ENCODE results near the gene MGAT4D.
"Not testable (repeated sequence)": the region's sequence is repeated elsewhere in the genome, so short reads cannot be mapped to it uniquely, and the experiment has no call there.

The MGAT4D gene

GRCh38 chr4:140439644-140440142 is 58.4 kb downstream of the MGAT4D start:
- Histone ChIP-seq H3K9ac (ENCODE audit: low read length) (no peak overlapping the region), H3K9me3 (ENCODE audit: control insufficient read depth, insufficient read depth, low read depth, low read length) (peaks cover 4% of the 10 kb centered on the region; the same call in 1 of the 2 replicates), H3K27me3 (ENCODE audit: control insufficient read depth, insufficient read depth, low read length) (no peaks in the 10 kb centered on the region), H3K4me3 (ENCODE audit: low read depth, low read length) (no peak overlapping the region), H3K27ac (ENCODE audit: low read depth, low read length) (no peak overlapping the region), H3K36me3 (ENCODE audit: control insufficient read depth, insufficient read depth, low read length) (no peaks in the 10 kb centered on the region), H3K4me1 (ENCODE audit: control insufficient read depth, insufficient read depth, low read length) (no peaks in the 10 kb centered on the region)

- H3K9ac ChIP-seq (ENCODE audit: low read length) = no peak overlapping the region
- H3K27me3 ChIP-seq (ENCODE audit: control insufficient read depth, insufficient read depth, low read length) = peaks cover 15% of the 10 kb centered on the region
- H3K9me3 ChIP-seq (ENCODE audit: control insufficient read depth, insufficient read depth, low read depth, low read length) = no peaks in the 10 kb centered on the region
- H3K27ac ChIP-seq (ENCODE audit: low read depth, low read length) = no peak overlapping the region
- peak overlapping the region; percentile 78 for H3K4me3 ChIP-seq (ENCODE audit: low read depth, low read length)
- peaks cover 7% of the 10 kb centered on the region for H3K4me1 ChIP-seq (ENCODE audit: control insufficient read depth, insufficient read depth, low read length)
- no peaks in the 10 kb centered on the region for H3K36me3 ChIP-seq (ENCODE audit: control insufficient read depth, insufficient read depth, low read length)
These were observed 70.1 kb downstream of the MGAT4D start for GRCh38 chr4:140427919-140428471.

- Histone ChIP-seq H3K9ac (ENCODE audit: low read length) (peak within 1 kb of the TSS; percentile 66), H3K27ac (ENCODE audit: low read depth, low read length) (no peak within 1 kb of the TSS), H3K36me3 (ENCODE audit: control insufficient read depth, insufficient read depth, low read length) (no peaks in the 10 kb centered on the region), H3K4me3 (ENCODE audit: low read depth, low read length) (peak within 1 kb of the TSS; percentile 78), H3K9me3 (ENCODE audit: control insufficient read depth, insufficient read depth, low read depth, low read length) (no peaks in the 10 kb centered on the region), H3K4me1 (ENCODE audit: control insufficient read depth, insufficient read depth, low read length) (peaks cover 7% of the 10 kb centered on the region), H3K27me3 (ENCODE audit: control insufficient read depth, insufficient read depth, low read length) (peaks cover 15% of the 10 kb centered on the region)
These were observed 70.8 kb downstream of the MGAT4D start, which contains the start of gene CLGN for GRCh38 chr4:140427106-140427918. CLGN (minus strand) TSS chr4:140427648; CDS start chr4:140413078, 14,570 bp downstream.

- Histone ChIP-seq H3K27ac (ENCODE audit: low read depth, low read length) (no peak overlapping the region), H3K9me3 (ENCODE audit: control insufficient read depth, insufficient read depth, low read depth, low read length) (no peaks in the 10 kb centered on the region), H3K9ac (ENCODE audit: low read length) (peak overlapping the region; percentile 66), H3K4me3 (ENCODE audit: low read depth, low read length) (peak overlapping the region; percentile 78), H3K36me3 (ENCODE audit: control insufficient read depth, insufficient read depth, low read length) (no peaks in the 10 kb centered on the region), H3K27me3 (ENCODE audit: control insufficient read depth, insufficient read depth, low read length) (peaks cover 15% of the 10 kb centered on the region), H3K4me1 (ENCODE audit: control insufficient read depth, insufficient read depth, low read length) (peaks cover 7% of the 10 kb centered on the region)
These were observed 71.4 kb downstream of the MGAT4D start for GRCh38 chr4:140426610-140427105.

- Histone ChIP-seq H3K36me3 (ENCODE audit: control insufficient read depth, insufficient read depth, low read length) (no peaks in the 10 kb centered on the region), H3K4me1 (ENCODE audit: control insufficient read depth, insufficient read depth, low read length) (peaks cover 7% of the 10 kb centered on the region), H3K4me3 (ENCODE audit: low read depth, low read length) (no peak overlapping the region), H3K27me3 (ENCODE audit: control insufficient read depth, insufficient read depth, low read length) (peaks cover 14% of the 10 kb centered on the region), H3K9me3 (ENCODE audit: control insufficient read depth, insufficient read depth, low read depth, low read length) (no peaks in the 10 kb centered on the region), H3K9ac (ENCODE audit: low read length) (no peak overlapping the region), H3K27ac (ENCODE audit: low read depth, low read length) (no peak overlapping the region)
These were observed 75.0 kb downstream of the MGAT4D start for GRCh38 chr4:140423106-140423505.

GRCh38 chr4:140413130-140413969 is 84.7 kb downstream of the MGAT4D start:
- not testable (repeated sequence) for H3K27ac ChIP-seq (ENCODE audit: low read depth, low read length); H3K36me3 ChIP-seq (ENCODE audit: control insufficient read depth, insufficient read depth, low read length); H3K9me3 ChIP-seq (ENCODE audit: control insufficient read depth, insufficient read depth, low read depth, low read length); H3K9ac ChIP-seq (ENCODE audit: low read length); H3K4me1 ChIP-seq (ENCODE audit: control insufficient read depth, insufficient read depth, low read length); H3K27me3 ChIP-seq (ENCODE audit: control insufficient read depth, insufficient read depth, low read length); H3K4me3 ChIP-seq (ENCODE audit: low read depth, low read length)

- Histone ChIP-seq H3K36me3 (ENCODE audit: control insufficient read depth, insufficient read depth, low read length) (no peaks in the 10 kb centered on the region), H3K9ac (ENCODE audit: low read length) (no peak overlapping the region), H3K4me1 (ENCODE audit: control insufficient read depth, insufficient read depth, low read length) (no peaks in the 10 kb centered on the region), H3K27ac (ENCODE audit: low read depth, low read length) (no peak overlapping the region), H3K4me3 (ENCODE audit: low read depth, low read length) (no peak overlapping the region), H3K9me3 (ENCODE audit: control insufficient read depth, insufficient read depth, low read depth, low read length) (no peaks in the 10 kb centered on the region), H3K27me3 (ENCODE audit: control insufficient read depth, insufficient read depth, low read length) (no peaks in the 10 kb centered on the region)
These were observed 89.1 kb downstream of the MGAT4D start for GRCh38 chr4:140408974-140409373.

- no peaks in the 10 kb centered on the region for H3K27me3 ChIP-seq (ENCODE audit: control insufficient read depth, insufficient read depth, low read length)
- H3K9me3 ChIP-seq (ENCODE audit: control insufficient read depth, insufficient read depth, low read depth, low read length) = no peaks in the 10 kb centered on the region
- H3K27ac ChIP-seq (ENCODE audit: low read depth, low read length) = no peak overlapping the region
- H3K9ac ChIP-seq (ENCODE audit: low read length) = no peak overlapping the region
- H3K36me3 ChIP-seq (ENCODE audit: control insufficient read depth, insufficient read depth, low read length) = no peaks in the 10 kb centered on the region
- H3K4me1 ChIP-seq (ENCODE audit: control insufficient read depth, insufficient read depth, low read length) = no peaks in the 10 kb centered on the region
- H3K4me3 ChIP-seq (ENCODE audit: low read depth, low read length) = no peak overlapping the region
These were observed 91.8 kb downstream of the MGAT4D start for GRCh38 chr4:140406292-140406691.

- no peaks in the 10 kb centered on the region for H3K4me1 ChIP-seq (ENCODE audit: control insufficient read depth, insufficient read depth, low read length)
- no peaks in the 10 kb centered on the region for H3K27me3 ChIP-seq (ENCODE audit: control insufficient read depth, insufficient read depth, low read length)
- no peaks in the 10 kb centered on the region for H3K9me3 ChIP-seq (ENCODE audit: control insufficient read depth, insufficient read depth, low read depth, low read length)
- H3K4me3 ChIP-seq (ENCODE audit: low read depth, low read length) = no peak overlapping the region
- no peak overlapping the region for H3K27ac ChIP-seq (ENCODE audit: low read depth, low read length)
- H3K36me3 ChIP-seq (ENCODE audit: control insufficient read depth, insufficient read depth, low read length) = no peaks in the 10 kb centered on the region
- no peak overlapping the region for H3K9ac ChIP-seq (ENCODE audit: low read length)
These were observed 98.0 kb downstream of the MGAT4D start for GRCh38 chr4:140400111-140400510.

GRCh38 chr4:140395668-140396067 is 102.4 kb downstream of the MGAT4D start:
- Histone ChIP-seq H3K36me3 (ENCODE audit: control insufficient read depth, insufficient read depth, low read length) (no peaks in the 10 kb centered on the region), H3K27me3 (ENCODE audit: control insufficient read depth, insufficient read depth, low read length) (no peaks in the 10 kb centered on the region), H3K9ac (ENCODE audit: low read length) (no peak overlapping the region), H3K27ac (ENCODE audit: low read depth, low read length) (no peak overlapping the region), H3K4me3 (ENCODE audit: low read depth, low read length) (no peak overlapping the region), H3K9me3 (ENCODE audit: control insufficient read depth, insufficient read depth, low read depth, low read length) (no peaks in the 10 kb centered on the region), H3K4me1 (ENCODE audit: control insufficient read depth, insufficient read depth, low read length) (no peaks in the 10 kb centered on the region)

Data from HUES6 (cell line).